Neutrophil (primary cell): ENCODE results near the gene CCDC142.
A peak's percentile ranks its signal among the peaks of the same experiment; 100 is the strongest.

ENCODE experiments used
- H3K27ac ChIP-seq: fragments of 200-600 bp; sonication (generic); 2 replicates; pipeline ENCODE4 v1.5.1; 2016; ENCODE audit warnings: mild to moderate bottlenecking, moderate library complexity
- H3K27me3 ChIP-seq: fragments of 200-600 bp; sonication (generic); 2 replicates; pipeline ENCODE4 v1.6.0; 2016; ENCODE audit warnings: mild to moderate bottlenecking
- H3K36me3 ChIP-seq: fragments of 200-600 bp; sonication (generic); 2 replicates; pipeline ENCODE4 v1.5.1; 2017
- H3K4me1 ChIP-seq, 2 experiments: fragments of 200-600 bp in 1 of 2; sonication (generic) in 1 of 2; 1 replicate in 1 of 2; 2 replicates in 1 of 2; pipeline versions ENCODE4 v1.5.1 to v1.6.1; 2013 to 2016; ENCODE audit warnings: low read depth in 1 of 2, low read length in 1 of 2, mild to moderate bottlenecking in 1 of 2, moderate library complexity in 1 of 2; ENCODE audit not compliant: control insufficient read depth in 1 of 2, insufficient read depth in 1 of 2
- H3K4me3 ChIP-seq, 2 experiments: fragments of 200-600 bp in 1 of 2; sonication (generic) in 1 of 2; 1 replicate in 1 of 2; 2 replicates in 1 of 2; pipeline ENCODE4 v1.5.1; 2013 to 2016; ENCODE audit warnings: low read depth in 1 of 2, low read length in 1 of 2, mild to moderate bottlenecking in 1 of 2, moderate library complexity in 1 of 2
- H3K9me3 ChIP-seq: fragments of 200-600 bp; sonication (generic); 2 replicates; pipeline ENCODE4 v1.5.1; 2016
- TF ChIP-seq, protein P1 (sequence below): fragments of 200-600 bp; sonication (generic); IDR thresholded peaks from 2 replicates; pipeline ENCODE4 v1.5.1; 2016; ENCODE audit warnings: antibody characterized with exemption

CCDC142 gene

DNA sequence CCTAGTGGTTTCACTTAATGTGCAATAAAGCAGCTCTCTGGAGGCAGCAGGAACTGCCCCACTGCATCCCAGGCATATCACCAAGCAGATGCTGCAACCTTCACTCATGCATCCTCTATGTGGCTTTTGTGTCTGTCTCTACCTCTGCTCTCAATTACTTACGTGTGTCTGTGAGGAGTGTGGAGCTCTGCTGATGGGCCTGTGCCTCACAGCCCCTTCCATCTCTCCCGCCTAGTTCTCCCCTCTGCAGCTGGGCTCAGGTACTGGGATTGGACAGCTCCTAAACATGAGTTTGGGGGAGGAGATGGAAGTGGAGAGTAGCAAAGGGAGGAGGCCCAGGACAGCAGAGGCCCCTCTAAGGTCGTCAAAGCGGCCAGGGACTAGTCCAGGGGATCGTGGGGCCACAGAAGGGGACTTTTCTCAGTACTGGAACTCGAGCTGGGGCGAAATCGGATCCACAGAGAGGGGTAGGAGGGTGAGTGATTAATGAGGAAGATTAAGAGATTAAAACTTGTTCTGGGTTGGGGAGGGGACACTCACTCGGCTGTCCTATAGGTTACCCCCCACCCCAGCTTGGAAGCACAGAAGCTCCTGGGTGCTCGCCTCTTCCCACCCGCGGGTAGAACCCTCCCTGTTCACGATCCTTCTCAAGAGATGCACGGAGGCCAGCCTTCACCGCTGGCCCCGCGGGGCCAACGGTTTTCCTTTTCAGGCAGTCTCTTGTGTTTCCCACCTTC, 18.7 kb upstream of the CCDC142 start:
- TF ChIP-seq, protein P1, sequence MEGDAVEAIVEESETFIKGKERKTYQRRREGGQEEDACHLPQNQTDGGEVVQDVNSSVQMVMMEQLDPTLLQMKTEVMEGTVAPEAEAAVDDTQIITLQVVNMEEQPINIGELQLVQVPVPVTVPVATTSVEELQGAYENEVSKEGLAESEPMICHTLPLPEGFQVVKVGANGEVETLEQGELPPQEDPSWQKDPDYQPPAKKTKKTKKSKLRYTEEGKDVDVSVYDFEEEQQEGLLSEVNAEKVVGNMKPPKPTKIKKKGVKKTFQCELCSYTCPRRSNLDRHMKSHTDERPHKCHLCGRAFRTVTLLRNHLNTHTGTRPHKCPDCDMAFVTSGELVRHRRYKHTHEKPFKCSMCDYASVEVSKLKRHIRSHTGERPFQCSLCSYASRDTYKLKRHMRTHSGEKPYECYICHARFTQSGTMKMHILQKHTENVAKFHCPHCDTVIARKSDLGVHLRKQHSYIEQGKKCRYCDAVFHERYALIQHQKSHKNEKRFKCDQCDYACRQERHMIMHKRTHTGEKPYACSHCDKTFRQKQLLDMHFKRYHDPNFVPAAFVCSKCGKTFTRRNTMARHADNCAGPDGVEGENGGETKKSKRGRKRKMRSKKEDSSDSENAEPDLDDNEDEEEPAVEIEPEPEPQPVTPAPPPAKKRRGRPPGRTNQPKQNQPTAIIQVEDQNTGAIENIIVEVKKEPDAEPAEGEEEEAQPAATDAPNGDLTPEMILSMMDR = no peak
- H3K4me1 ChIP-seq = peaks cover 48 to 54% of the 10 kb centered on the region in 2 experiments

DNA sequence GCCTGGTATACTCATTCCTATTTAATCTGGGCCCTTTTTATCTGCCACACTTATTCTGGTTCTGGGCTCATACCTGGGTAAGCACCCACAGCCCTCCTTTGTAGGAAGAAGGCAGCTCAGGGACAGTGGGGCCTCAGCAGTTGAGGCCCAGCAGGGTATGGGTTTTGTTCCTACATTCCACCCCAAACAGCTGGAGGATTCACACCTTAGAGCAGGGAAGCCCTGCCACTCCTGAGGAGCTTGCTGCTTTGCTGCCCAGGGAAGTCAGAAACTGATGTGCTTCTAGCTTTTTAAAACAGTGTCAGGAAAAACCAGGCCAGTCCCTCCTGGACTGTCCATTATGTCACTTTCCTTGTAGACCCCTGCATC, 17.8 kb upstream of the CCDC142 start:
- H3K9me3 ChIP-seq = no peaks in the 10 kb centered on the region
- TF ChIP-seq, protein P1 = no peak
- H3K27ac ChIP-seq = no peak overlapping the region
- no peak overlapping the region for H3K4me3 ChIP-seq
- peaks cover 42 to 45% of the 10 kb centered on the region in 2 experiments for H3K4me1 ChIP-seq
- H3K27me3 ChIP-seq = peaks cover 98% of the 10 kb centered on the region
- peaks cover 8% of the 10 kb centered on the region for H3K36me3 ChIP-seq

More for the DNA sequence above, 18.7 kb upstream of the CCDC142 start:
- H3K27me3 ChIP-seq = peaks cover 91% of the 10 kb centered on the region
- H3K9me3 ChIP-seq = no peaks in the 10 kb centered on the region
- H3K27ac ChIP-seq = no peak overlapping the region
- peaks cover 13% of the 10 kb centered on the region for H3K36me3 ChIP-seq
- no peak overlapping the region for H3K4me3 ChIP-seq

DNA sequence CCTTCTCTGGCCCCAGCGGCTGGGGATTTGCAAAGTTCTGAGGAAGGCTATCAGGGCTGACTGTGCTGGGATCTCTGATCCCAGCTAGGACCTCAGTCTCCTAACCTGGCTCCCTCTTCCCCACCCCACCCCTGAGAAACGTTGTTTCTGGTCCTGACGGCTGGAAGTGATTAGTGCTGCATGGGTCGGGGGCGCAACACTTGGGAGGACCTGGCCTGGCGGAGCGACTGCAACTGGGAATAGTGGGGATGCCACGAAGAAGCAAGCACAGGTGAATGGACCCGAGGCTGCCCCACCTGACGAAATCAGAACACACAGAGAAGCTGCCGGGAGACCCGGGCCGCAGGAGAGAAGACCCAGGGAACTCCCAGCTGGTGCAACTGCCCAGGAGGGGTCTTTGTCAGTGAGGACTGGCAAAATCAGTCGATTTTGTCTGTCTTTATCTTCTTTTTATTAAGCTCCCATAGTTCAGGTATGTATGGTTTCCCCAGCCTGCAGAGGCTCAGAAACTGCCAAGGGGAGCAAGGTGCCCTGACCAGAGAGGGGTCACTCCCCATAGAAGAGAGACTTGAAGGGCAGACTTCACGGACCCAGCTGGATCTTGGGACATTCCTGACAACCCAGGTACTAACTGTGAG, 17.3 kb upstream of the CCDC142 start:
- peaks cover 93% of the 10 kb centered on the region for H3K27me3 ChIP-seq
- H3K4me1 ChIP-seq = peaks cover 42 to 43% of the 10 kb centered on the region in 2 experiments

DNA sequence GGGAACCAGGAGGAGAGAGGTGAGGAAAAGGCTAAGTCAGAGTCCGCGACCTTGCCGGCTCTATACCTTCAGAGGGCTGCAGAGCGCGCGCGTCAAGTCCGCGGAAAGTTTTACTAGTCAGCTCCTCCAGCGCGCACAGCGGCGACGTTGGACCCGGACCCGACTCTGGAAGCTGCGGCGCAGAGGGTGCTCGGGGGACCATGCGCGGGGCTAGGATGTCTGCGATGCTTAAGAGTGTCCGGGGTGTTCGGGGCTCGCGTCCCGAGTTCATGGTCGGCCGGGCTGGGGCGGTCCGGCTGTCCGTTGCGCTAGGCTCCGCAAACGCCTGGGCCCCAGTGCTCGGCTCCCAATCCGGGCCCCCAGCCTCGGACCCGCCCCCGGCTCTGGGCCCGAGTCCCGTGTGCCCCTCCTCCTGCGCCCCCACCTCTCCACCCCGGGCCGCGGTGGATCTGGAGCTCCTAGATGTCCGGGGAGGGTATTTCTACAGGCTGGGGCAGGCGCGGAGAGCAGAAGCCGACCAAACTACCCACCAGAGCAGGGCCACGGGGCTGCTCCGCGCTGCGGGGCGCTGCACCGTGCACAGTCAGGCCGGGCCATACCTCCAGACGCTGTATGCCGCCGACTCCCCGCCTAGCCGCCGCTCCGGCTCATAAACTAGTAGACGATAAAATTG, 16.6 kb upstream of the CCDC142 start, which contains the start of gene LBX2:
LBX2 (minus strand) TSS at position 337 of the 673 bp plus-strand sequence; CDS start at position 271, 66 bp downstream.
- no peaks in the 10 kb centered on the region for H3K9me3 ChIP-seq
- no peak within 1 kb of the TSS for H3K27ac ChIP-seq
- H3K36me3 ChIP-seq = peaks cover 3% of the 10 kb centered on the region
- H3K27me3 ChIP-seq = peaks cover 86% of the 10 kb centered on the region
- TF ChIP-seq, protein P1 = no peak
- peak within 1 kb of the TSS; percentile 53 to 59 for H3K4me3 ChIP-seq
- H3K4me1 ChIP-seq = peaks cover 42 to 43% of the 10 kb centered on the region in 2 experiments

More for the DNA sequence above, 17.3 kb upstream of the CCDC142 start:
- Histone ChIP-seq H3K4me3 (no peak overlapping the region), H3K36me3 (peaks cover 3% of the 10 kb centered on the region), H3K27ac (no peak overlapping the region), H3K9me3 (no peaks in the 10 kb centered on the region)
- TF ChIP-seq, protein P1 = no peak

DNA sequence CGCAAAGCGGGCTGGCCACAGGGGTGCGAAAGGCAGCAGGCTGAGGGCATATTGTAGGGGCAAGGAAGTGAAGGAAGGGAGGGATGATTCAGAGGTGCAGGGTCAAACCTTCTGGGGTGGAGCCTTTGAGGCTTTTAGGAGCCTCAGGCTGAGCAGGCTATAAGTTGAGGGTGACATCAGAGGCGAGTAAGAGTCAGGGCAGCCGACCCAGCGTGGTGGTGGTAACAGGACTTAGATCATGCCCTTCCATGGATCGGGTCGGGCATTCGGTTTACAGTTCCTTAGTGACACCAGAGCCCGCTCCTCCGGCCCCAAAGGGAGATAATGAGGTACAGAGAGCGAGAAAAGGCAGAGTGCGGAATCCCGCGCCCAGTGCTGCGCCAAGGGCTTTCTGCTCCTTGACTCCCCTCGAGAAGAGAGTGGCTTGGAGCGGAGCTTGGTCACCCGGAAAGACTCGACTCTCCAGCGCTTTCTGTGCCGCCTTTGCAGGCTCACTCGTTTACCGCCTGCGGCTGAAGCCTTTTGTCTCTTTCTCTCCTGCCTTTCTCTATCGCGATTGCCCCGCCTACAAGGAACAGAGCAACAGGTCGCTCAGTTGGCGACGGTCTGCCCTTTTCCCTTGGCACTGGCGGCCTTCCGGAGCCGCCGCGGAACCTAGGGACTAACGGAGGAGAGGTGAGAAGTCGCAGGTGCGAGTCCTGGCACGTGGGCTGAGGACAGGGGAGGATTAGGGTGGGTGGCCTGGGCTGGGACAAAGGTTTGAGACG, 15.9 kb upstream of the CCDC142 start:
- no peak overlapping the region for H3K27ac ChIP-seq
- peaks cover 79% of the 10 kb centered on the region for H3K27me3 ChIP-seq
- H3K4me1 ChIP-seq = peaks cover 41 to 42% of the 10 kb centered on the region in 2 experiments
- TF ChIP-seq, protein P1 = no peak
- peaks cover 9% of the 10 kb centered on the region for H3K36me3 ChIP-seq
- H3K4me3 ChIP-seq = peak overlapping the region; percentile 53 to 59
- no peaks in the 10 kb centered on the region for H3K9me3 ChIP-seq
